Mesodermal cell (in vitro differentiated cells): ENCODE results near the gene TWF2. TPM values are rescaled to one million over a fixed set of nuclear protein-coding genes. Genes with fewer than 3 reads are reported as not detected.
A peak's percentile ranks its signal among the peaks of the same experiment; 100 is the strongest.
"Not testable (repeated sequence)": the region's sequence is repeated elsewhere in the genome, so short reads cannot be mapped to it uniquely, and the experiment has no call there.

Experiments used
- H3K27ac ChIP-seq: 2 replicates; pipeline ENCODE4 v1.7.0; 2013; ENCODE audit warnings: mild to moderate bottlenecking, low read depth, low read length, moderate library complexity; ENCODE audit not compliant: severe bottlenecking
- H3K36me3 ChIP-seq: 2 replicates; pipeline ENCODE4 v1.7.1; 2013; ENCODE audit warnings: mild to moderate bottlenecking, low read length, moderate library complexity; ENCODE audit not compliant: control insufficient read depth, insufficient read depth
- H3K4me1 ChIP-seq: one replicate; pipeline ENCODE4 v1.7.1; 2013; ENCODE audit warnings: mild to moderate bottlenecking, low read length; ENCODE audit not compliant: insufficient read depth, control insufficient read depth, poor library complexity, severe bottlenecking
- H3K4me3 ChIP-seq: 2 replicates; pipeline ENCODE4 v1.7.0; 2013; ENCODE audit warnings: low read length, control low read depth, mild to moderate bottlenecking; ENCODE audit not compliant: insufficient read depth, poor library complexity, severe bottlenecking; ENCODE audit errors: extremely low read depth
- H3K9me3 ChIP-seq: 2 replicates; pipeline ENCODE4 v1.7.1; 2013; ENCODE audit warnings: mild to moderate bottlenecking, low read length, moderate library complexity; ENCODE audit not compliant: control insufficient read depth
- WGBS, 2 experiments: methylation state at CpG; one replicate each; pipeline ENCODE4 v1.1.5; 2013; ENCODE audit warnings: missing lambda C conversion rate in 2 of 2; ENCODE audit not compliant: insufficient coverage in 2 of 2; 5-methylcytosine and 5-hydroxymethylcytosine counted together
- polyA plus RNA-seq, 2 experiments: library from polyadenylated mRNA; stranded (reverse); fragments of 50-300 nt; gene quantifications; one replicate each; pipeline ENCODE4 v1.2.3, GENCODE V29; 2013

Gene TWF2
- polyA plus RNA-seq (2013, experiment 1 of 2): 75.3 TPM
- 61.3 TPM for polyA plus RNA-seq (2013, experiment 2 of 2)

GRCh38 chr3:52238761-52239701 is at the start of gene TWF2:
Gene TWF2 (minus strand): TSS chr3:52239158. CDS start chr3:52239016, 142 bp downstream.
- 1 to 2% methylated on average over 48 to 65 of the region's 92 CpGs for WGBS, 2 experiments
- peak within 1 kb of the TSS; percentile 81 for H3K4me3 ChIP-seq
- H3K36me3 ChIP-seq: peaks cover 16% of the 10 kb centered on the region
- peaks cover 25% of the 10 kb centered on the region for H3K4me1 ChIP-seq
- H3K9me3 ChIP-seq: peaks cover 10% of the 10 kb centered on the region
- peak within 1 kb of the TSS; percentile 73 for H3K27ac ChIP-seq

- 91 to 95% methylated on average over 5 to 6 of the region's 6 CpGs for WGBS, 2 experiments
- peaks cover 3% of the 10 kb centered on the region for H3K4me1 ChIP-seq
- no peaks in the 10 kb centered on the region for H3K9me3 ChIP-seq
- H3K27ac ChIP-seq: no peak overlapping the region
- peaks cover 12% of the 10 kb centered on the region for H3K36me3 ChIP-seq
- H3K4me3 ChIP-seq: peak overlapping the region; percentile 73
Measured at GRCh38 chr3:52288674-52289073, 49.7 kb upstream of the TWF2 start.

- Histone ChIP-seq H3K36me3 (peaks cover 4% of the 10 kb centered on the region), H3K4me1 (peaks cover 5% of the 10 kb centered on the region), H3K27ac (no peak overlapping the region), H3K9me3 (no peaks in the 10 kb centered on the region), H3K4me3 (peak overlapping the region; percentile 73)
- WGBS, 2 experiments: 92 to 95% methylated on average over 6 to 8 of the region's 8 CpGs
Measured at GRCh38 chr3:52286777-52287110, 47.8 kb upstream of the TWF2 start.

GRCh38 chr3:52284051-52284450 is 45.1 kb upstream of the TWF2 start:
- not testable (repeated sequence) for H3K9me3 ChIP-seq, H3K36me3 ChIP-seq, H3K27ac ChIP-seq, H3K4me3 ChIP-seq
- WGBS, 2 experiments: 91 to 93% methylated on average over 2 to 4 of the region's 4 CpGs
- H3K4me1 ChIP-seq: peaks cover 12% of the 10 kb centered on the region

GRCh38 chr3:52283306-52283705 is 44.3 kb upstream of the TWF2 start:
- no peaks in the 10 kb centered on the region for H3K9me3 ChIP-seq
- no peak overlapping the region for H3K4me3 ChIP-seq
- H3K27ac ChIP-seq: peak overlapping the region; percentile 53
- H3K36me3 ChIP-seq: no peaks in the 10 kb centered on the region
- 83% methylated on average over 1 of the region's 1 CpG; no CpG with 5 or more reads in 1 of the 2 experiments for WGBS, 2 experiments
- H3K4me1 ChIP-seq: peaks cover 12% of the 10 kb centered on the region

GRCh38 chr3:52281981-52282801 is 43.2 kb upstream of the TWF2 start:
- Histone ChIP-seq H3K27ac (peak overlapping the region; percentile 63), H3K36me3 (no peaks in the 10 kb centered on the region), H3K9me3 (no peaks in the 10 kb centered on the region), H3K4me1 (peaks cover 12% of the 10 kb centered on the region), H3K4me3 (no peak overlapping the region)
- 95 to 96% methylated on average over 7 to 8 of the region's 8 CpGs for WGBS, 2 experiments

- 85 to 96% methylated on average over 6 of the region's 6 CpGs for WGBS, 2 experiments
- Histone ChIP-seq H3K36me3 (peaks cover 11% of the 10 kb centered on the region), H3K9me3 (no peaks in the 10 kb centered on the region), H3K27ac (peak overlapping the region; percentile 91), H3K4me1 (peaks cover 15% of the 10 kb centered on the region), H3K4me3 (no peak overlapping the region)
Measured at GRCh38 chr3:52280050-52280461, 41.1 kb upstream of the TWF2 start.

- H3K4me1 ChIP-seq: peaks cover 15% of the 10 kb centered on the region
- H3K4me3 ChIP-seq: peak overlapping the region; percentile 93
- H3K27ac ChIP-seq: peak overlapping the region; percentile 91
- no peaks in the 10 kb centered on the region for H3K9me3 ChIP-seq
- peaks cover 14% of the 10 kb centered on the region for H3K36me3 ChIP-seq
- WGBS, 2 experiments: 89 to 100% methylated on average over 2 of the region's 2 CpGs
Measured at GRCh38 chr3:52279596-52279995, 40.6 kb upstream of the TWF2 start.

- WGBS, 2 experiments: 1% methylated on average over 50 to 53 of the region's 58 CpGs
- Histone ChIP-seq H3K9me3 (no peaks in the 10 kb centered on the region), H3K4me1 (peaks cover 13% of the 10 kb centered on the region), H3K27ac (peak within 1 kb of the TSS; percentile 91), H3K4me3 (peak within 1 kb of the TSS; percentile 93), H3K36me3 (peaks cover 24% of the 10 kb centered on the region)
Measured at GRCh38 chr3:52278510-52279069, 39.6 kb upstream of the TWF2 start, which contains the start of gene WDR82. Gene WDR82 (minus strand): TSS chr3:52278649. CDS start chr3:52278361, 288 bp downstream.

- Histone ChIP-seq H3K9me3 (no peaks in the 10 kb centered on the region), H3K36me3 (peaks cover 30% of the 10 kb centered on the region), H3K4me3 (peak overlapping the region; percentile 93), H3K4me1 (peaks cover 13% of the 10 kb centered on the region), H3K27ac (peak overlapping the region; percentile 91)
- WGBS, 2 experiments: 0% methylated on average over 49 to 53 of the region's 54 CpGs
Measured at GRCh38 chr3:52277972-52278509, 39.1 kb upstream of the TWF2 start.
